HG02938 (cell line): ENCODE results near the gene DBF4B.

Experiments
- ATAC-seq: cut with Tn5 transposase; IDR thresholded peaks from one replicate; pipeline ENCODE4 v1.9.1; 2021; ENCODE audit warnings: mild to moderate bottlenecking, moderate library complexity; ENCODE audit not compliant: unreplicated experiment

DBF4B gene

DNA sequence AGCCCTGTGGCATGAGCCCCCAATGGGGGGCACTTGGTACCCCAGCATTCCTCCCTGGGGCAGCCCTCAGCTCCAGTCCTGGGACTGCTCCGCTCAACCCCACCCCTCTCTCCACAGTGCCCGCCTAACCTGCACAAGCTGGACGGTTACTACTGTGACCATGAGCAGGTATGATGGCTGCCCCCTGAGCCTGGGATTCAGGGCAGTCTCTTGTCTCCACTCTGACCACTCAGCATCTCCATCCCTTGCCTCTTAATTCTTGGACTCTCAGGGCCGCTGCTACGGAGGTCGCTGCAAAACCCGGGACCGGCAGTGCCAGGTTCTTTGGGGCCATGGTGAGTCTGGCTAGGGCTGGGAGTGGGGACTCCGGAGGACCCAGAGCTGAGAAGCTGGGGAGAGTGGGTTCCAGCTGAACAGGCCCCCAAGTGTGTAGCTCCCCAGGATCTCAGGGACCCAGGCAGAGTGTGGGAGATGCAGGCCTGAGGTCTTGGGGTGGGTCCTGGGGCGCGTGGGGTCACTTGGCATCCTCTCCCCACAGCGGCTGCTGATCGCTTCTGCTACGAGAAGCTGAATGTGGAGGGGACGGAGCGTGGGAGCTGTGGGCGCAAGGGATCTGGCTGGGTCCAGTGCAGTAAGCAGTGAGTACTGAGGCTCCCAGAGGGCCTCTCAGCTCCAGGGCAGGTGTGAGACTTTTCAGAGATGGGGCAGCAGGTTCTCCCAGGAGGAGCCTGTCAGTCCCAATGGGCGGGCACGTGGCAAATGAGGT, 68.3 kb downstream of the DBF4B start:
- no peak for ATAC-seq

DNA sequence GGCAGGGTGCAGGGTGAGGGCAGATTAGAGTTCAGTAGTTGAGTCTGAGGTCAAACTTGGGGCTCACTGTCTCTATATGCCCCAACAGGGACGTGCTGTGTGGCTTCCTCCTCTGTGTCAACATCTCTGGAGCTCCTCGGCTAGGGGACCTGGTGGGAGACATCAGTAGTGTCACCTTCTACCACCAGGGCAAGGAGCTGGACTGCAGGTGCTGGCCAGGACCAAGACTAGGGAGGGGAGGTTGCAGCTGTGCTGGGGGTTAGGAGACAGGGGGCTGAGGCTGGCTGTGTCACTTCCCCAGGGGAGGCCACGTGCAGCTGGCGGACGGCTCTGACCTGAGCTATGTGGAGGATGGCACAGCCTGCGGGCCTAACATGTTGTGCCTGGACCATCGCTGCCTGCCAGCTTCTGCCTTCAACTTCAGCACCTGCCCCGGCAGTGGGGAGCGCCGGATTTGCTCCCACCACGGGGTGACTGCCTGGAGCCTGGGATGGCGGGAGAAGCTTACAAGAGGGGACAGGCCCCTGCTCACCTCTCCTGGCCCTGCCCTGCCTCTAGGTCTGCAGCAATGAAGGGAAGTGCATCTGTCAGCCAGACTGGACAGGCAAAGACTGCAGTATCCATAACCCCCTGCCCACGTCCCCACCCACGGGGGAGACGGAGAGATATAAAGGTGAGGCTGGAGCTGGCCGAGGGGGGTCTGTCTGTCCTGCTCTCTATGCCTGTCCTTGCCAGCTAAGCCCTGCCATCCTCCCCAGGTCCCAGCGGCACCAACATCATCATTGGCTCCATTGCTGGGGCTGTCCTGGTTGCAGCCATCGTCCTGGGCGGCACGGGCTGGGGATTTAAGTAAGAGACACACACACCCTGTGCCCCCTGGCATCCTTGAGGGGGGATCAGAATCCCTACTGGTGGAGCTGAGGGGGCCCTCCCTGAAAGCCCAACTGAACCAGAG, 69.2 kb downstream of the DBF4B start:
- no peak for ATAC-seq

DNA sequence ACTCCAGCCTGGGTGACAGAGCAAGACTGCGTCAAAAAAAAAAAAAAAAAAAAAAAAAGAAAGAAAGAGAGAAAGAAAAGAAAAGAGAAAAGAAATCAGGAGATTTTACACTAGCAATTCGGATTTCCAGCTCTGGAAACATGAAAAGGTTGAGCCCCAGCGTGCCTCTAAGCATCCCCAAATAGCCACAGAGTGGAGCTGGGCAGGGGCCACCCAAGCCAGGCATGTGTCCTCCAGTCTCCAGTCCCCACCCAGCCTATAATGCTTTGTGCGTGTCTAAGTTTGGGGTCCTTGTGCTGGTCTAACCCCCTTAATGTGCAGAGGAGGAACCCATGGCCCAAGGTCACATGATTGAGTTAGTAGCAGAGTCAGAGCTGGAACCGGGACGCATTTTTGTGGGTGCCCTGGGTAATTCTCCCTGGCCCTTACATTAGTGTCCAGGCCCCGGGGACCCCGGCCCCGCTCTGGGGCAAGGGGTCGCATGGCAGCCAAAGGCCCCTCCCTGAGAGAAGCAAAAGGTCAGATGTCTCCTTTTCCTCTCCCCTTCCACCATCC, 70.3 kb downstream of the DBF4B start:
- no peak for ATAC-seq

DNA sequence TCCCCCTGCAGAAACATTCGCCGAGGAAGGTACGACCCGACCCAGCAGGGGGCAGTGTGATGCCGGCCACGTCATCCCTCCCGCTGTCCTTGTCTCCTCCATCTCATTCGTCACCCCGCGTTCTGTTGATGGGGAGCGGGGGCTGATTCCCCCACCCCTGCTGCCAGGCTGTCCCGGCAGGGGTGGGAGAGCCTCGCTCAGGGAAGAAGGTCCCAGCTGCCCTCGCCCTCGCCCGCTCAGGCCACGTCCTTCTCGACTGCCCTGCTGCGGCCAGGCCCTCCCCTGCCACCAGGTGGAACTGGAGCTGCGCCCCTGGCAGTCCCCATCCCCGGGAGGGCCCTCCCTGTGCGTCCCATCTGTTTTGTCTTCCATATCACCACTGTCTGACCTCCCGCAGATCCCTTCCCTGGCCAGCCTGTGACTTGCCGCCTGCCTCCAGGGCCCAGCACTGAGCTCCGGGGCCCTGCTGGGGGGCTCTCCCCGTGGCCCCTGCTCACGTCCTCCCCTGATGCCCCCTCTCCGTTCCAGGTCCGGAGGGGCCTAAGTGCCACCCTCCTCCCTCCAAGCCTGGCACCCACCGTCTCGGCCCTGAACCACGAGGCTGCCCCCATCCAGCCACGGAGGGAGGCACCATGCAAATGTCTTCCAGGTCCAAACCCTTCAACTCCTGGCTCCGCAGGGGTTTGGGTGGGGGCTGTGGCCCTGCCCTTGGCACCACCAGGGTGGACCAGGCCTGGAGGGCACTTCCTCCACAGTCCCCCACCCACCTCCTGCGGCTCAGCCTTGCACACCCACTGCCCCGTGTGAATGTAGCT, 71.0 kb downstream of the DBF4B start:
- ATAC-seq, result no peak

DNA sequence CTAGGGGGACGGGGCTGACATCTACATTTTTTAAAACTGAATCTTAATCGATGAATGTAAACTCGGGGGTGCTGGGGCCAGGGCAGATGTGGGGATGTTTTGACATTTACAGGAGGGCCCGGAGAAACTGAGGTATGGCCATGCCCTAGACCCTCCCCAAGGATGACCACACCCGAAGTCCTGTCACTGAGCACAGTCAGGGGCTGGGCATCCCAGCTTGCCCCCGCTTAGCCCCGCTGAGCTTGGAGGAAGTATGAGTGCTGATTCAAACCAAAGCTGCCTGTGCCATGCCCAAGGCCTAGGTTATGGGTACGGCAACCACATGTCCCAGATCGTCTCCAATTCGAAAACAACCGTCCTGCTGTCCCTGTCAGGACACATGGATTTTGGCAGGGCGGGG, 71.7 kb downstream of the DBF4B start:
- no peak for ATAC-seq

DNA sequence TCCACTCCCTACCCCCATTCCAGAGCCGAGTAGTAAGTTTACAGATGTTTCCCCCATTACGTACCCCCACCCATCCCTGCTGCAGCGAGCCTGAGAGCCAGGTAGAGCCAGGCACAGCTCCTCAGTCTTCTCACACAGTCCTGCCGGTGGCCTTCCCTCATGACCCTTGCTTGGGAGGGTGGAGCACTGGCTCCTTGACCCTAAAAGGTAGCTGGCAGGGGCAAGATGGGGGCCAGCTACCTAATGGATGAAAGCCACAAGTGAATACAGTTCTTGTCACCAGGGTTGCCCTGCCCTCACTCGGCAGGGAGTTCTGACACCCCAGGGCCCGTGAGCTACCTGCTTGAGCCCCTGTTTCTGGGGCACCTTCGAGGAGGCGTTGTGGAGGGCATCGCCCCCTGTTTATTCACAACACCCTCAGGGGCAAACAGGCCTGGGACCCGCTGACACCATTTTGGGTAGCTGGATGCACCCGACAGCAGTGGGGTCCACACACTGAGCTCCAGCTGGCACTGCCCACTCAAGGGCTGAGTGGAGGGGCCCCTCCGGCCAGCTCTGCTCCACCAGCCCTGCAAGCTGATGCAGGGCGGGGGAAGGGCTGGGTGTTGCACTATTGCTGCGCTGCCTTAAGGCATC, 72.5 kb downstream of the DBF4B start:
- no peak for ATAC-seq

DNA sequence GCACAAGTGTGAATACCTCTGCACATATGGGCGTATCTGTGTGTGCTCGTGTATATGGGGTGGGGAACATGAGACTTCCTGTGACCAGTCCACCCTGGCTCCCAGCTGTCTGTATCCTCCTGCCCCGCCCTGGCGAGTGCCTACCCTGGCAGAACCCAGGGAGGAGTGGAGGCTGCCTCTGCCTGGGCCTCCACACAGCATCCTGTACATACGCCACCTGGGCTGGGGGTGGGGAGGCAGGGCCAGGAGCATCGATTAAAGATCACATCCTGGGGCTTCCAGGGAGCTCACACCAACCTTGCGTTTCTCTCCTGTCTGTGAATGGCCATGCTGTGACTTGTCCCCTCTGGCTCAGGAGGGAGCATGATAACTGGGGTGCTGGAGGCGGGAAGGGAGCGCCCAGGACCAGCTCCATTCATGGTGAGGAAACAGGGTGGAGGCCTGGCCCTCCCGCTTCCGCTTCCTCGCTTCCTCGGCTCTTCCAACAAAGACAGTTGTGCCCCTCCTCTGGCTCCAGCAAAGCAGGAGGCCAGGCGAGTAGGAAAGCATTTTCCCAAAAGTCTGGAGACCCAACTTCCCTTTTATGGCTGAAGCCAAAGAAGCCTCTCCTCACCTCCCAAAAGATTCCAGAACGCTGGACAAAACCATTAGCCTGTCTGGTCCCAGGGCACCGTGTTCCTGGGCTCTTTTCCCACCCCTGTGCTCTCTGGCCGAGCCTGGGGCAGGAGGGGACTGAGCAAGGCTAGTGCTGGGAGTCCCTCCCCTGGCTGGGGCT, 73.3 kb downstream of the DBF4B start:
- no peak for ATAC-seq

DNA sequence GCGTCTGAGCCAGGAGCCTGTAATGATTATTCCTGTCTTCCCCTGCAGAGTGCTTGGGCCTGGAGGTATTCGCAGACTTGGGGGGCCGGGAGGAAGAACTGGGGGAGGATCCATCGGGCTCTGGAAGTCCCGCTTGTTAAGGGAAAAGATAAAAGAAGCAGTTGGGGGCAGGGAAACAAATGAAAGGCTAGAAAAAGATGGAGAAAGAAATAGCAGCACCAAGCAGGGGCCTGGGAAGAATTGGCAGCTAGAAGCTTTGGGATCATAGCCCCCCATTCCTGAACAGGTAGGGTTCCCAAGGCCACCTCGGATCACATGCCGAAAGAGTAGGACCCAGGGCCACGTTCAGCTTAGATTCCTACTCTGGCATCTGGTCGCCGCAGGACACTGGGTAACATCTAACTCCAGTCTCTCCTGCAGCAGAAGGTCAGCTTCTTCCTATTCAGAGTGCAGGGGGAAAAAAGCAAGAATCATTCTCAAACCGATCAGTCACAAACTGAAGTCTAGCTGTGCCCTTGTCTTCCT, 73.9 kb downstream of the DBF4B start:
- no peak for ATAC-seq

DNA sequence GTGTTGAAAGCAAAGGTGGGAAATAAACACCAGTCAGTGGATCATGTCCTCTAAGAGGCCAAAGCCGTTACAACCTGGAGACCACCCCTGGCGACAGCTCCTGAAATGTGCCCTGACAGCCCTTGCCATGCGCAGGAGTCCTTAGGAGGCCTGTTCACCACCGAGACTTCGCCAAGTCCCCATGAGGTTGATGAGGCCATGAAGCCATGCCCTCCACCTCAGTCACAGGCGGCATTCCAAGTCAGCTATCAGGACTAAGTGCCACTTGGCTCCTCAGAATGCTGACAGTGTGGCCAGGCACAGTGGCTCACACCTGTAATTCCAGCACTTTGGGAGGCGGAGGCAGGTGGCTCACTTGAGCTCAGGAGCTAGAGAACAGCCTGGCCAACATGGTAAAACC, 77.5 kb downstream of the DBF4B start:
- ATAC-seq, result no peak

DNA sequence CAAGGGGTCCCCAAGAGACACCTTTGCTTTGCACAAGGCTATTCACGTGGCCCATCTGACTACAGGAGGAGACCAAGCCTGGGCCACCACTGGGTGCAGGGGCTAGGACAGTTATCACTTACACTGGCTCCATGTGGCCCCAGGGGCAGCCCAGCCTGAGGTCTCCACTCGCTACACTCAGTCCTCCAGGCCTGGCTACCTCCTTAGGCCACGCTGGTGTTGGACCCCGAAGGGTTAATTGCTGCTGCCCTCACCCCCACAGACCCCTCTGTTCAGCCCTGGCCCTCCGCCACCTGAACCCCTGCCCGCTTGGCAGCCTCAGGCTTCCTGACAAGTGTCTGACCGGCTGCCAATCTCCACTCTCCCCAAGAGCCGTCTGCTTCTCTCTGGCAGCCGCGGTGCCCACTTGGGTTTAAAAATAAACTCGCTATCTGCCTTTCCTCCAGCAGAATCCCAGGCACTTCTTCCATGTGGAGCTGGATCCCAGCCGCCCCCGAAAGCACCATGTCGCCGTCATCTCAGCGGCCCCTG, 78.2 kb downstream of the DBF4B start:
- ATAC-seq, result no peak

DNA sequence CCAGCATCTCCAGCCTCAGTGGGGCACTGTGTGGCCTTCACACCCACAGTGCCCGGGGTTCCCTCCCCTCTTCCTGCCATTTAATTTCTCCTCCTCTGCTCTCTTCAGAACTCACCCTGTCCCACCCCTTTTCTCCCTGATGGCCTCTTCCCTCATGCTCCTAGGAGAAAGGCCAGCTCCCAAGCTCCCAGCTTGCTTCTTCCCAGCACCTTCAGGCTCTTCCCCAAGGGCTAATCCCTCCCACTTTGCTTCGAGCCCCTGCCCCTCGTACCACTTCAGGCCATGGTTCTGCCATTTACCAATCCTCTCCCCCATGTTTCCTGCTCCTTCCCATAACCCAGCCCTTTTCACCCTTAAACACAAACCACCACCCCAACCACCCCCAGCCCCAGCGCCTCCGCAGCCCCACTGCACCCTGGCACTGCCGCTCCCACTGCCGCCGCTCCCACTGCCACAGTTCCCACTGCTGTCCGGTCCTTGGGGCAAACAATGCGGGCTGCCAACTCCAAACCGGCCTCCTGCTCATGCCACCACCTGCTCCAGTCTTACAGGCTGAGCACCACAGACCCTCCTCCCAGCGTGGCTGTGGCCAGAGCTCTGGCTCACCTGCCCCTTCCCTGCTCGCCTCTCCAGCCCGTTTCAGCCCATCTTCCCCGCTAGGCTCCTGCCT, 78.9 kb downstream of the DBF4B start:
- ATAC-seq, result no peak

DNA sequence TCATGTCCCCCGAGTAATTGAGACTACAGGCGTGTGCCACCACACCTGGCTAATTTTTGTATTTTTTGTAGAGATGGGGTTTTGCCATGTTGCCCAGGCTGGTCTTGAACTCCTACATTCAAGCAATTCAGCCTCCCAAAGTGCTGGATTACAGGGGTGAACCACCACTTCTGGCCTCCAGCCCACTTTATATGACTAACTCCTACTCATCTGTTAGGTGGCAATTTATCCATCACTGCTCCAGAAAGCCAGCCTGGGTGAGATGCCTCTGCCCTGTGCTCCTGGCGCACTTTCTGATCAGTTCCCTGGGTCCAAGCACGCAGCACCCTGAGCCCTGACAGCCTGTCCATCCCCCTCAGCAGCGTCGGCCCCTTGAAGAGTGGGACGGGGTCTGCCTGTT, 79.7 kb downstream of the DBF4B start:
- no peak for ATAC-seq

DNA sequence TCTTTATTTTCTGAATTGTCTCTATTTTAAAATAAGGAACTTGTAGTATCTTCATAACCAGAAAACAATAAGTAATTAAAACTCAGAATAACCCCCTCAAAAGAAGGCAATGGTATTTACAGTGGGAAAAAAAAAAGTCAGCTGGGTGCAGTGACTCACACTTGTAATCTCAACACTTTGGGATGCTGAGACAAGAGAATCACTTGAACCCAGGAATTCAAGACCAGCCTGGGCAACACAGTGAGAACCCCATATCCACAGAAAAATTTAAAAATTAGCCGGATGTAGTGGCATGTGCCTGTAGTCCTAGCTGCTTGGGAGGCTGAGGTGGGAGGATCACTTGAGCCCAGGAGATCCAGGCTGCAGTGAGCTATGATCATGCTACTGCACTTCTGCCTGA, 83.8 kb downstream of the DBF4B start:
- no peak for ATAC-seq

DNA sequence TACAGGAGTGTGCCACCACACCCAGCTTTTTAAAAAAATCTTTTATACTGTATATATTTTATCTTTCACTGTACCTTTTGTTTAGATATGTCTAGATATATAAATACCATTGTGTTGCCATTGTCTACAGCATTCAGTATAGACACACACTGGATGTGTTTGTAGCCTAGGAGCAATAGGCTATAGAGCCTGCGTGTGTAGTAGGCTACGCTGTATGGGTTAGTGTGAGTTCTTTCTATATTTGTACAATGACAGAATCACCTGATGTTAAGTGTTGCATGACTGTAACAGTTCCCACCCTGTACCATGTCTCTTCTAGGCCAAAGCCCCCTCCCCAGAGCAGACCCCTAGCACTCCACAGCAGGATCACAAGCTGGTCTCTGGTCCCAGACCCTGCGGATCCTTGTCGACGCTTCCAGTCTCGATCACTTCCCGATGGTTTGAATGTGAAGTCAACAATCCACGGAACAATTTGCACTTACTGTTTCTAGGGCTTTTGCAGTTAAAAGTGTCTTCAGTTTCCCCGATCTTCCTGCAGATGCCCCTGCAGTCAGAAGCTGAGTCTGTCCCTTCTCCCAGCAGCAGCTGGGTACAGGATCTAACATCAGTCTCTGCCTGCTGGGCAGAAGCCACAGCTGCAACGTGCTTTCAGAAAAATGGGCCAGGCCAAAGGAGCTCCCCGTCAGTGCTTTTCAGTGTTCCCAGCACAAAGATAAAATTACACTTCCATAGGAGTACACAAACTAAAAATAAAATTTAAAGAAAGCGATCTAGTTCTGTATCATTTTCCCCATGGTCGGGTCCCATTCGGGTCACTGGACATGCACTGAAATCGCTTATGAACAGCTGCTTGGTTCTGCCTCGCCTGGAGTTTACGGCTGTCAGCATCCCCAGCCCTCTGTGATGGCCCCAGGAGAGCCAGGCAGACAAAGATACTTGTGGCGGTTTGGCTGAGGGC, 85.7 kb downstream of the DBF4B start:
- ATAC-seq, result no peak

DNA sequence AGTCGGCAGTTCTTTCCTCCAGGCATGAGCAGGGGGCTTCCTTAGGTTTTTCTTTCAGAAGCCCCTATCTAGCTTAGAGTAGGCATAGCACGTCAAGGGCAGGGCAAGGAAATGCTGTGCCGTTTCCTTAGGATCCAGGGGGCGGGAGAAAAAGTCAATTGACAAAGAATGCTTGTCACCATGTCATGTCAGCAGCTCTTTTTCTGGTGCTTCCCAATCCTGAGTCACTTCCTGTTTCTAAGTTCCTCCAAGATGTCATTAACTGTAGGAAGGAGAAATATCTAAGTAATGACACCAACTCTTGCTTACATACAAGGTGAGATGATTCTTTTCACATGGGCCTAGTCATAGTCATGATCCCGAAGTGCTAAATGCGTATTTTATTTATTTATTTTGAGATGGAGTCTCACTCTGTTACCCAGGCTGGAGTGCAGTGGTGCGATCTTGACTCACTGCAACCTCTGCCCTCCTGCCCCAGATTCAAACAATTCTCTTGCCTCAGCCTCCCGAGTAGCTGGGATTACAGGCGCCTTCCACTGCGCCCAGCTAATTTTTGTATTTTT, 86.5 kb downstream of the DBF4B start:
- no peak for ATAC-seq

DNA sequence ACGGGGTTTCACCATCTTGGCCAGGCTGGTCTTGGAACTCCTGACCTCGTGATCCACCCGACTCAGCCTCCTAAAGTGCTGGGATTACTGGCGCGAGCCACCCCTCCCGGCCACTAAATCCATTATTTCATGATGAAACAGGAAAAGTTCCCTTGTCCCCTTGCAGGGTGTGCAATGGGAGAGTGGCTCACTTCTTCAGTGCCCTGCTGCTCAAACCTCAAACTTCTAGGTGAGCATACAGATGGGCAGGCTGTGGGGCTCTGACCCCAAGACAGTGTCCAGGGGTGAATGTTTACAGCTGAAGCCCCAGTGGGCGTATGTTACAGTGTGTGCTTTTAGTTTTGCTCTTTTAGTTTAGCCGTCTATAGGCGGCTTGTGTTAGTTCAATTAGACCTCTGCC, 87.0 kb downstream of the DBF4B start:
- ATAC-seq, result no peak

DNA sequence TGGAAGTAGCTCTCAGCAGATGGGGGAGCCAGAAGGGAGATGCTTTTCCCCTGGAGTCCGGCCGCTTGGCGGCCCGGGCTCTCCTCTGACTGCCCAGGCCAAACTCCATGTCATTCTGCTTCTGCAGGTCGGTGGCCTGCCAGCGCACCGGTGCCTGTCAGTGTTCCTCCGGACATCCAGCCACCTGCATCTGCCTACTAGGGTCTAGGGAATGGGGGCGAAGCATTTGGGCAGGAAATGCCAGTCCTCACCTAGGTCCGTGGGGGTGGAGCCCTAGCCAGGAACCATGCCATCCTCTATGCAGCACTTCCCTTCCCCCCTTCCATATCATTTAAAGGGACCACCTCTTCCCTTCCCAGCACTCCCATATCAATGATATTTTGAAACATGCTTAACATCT, 87.5 kb downstream of the DBF4B start:
- ATAC-seq, result no peak
